K562 (cell line): ENCODE data around the gene WDR54. TPM values are rescaled to one million over a fixed set of nuclear protein-coding genes. Genes with fewer than 3 reads are reported as not detected.

Source experiments
- ARID1B ChIP-seq: fragments of 450-650 bp; IDR thresholded peaks from 2 replicates; pipeline ENCODE4 v1.6.1; 2016; ENCODE audit warnings: antibody characterized with exemption, mild to moderate bottlenecking, inconsistent platforms
- ARNT ChIP-seq, 2 experiments: fragments of 450-650 bp; IDR thresholded peaks; 2 replicates each; pipeline ENCODE4 v1.6.1; 2016; ENCODE audit warnings: mild to moderate bottlenecking in 1 of 2
- ATF7 ChIP-seq: fragments of 450-650 bp; IDR thresholded peaks from 2 replicates; pipeline ENCODE4 v1.7.1; 2014; ENCODE audit warnings: mild to moderate bottlenecking, moderate library complexity
- BCL6 ChIP-seq: fragments of 250-450 bp; sonication (Bioruptor Pico); IDR thresholded peaks from 2 replicates; pipeline ENCODE4 v1.4.0; 2020
- GTF2A2 ChIP-seq: IDR thresholded peaks from 2 replicates; pipeline ENCODE4 v1.6.1; 2016; ENCODE audit warnings: mild to moderate bottlenecking, missing genetic modification characterization, missing compliant biosample characterization
- HMGN3 ChIP-seq: IDR thresholded peaks from 2 replicates; pipeline ENCODE4 v1.6.1; 2011; ENCODE audit warnings: borderline replicate concordance, low read depth, mild to moderate bottlenecking, mixed read lengths, low read length; ENCODE audit not compliant: insufficient read length; ENCODE audit errors: extremely low read depth
- MTA1 ChIP-seq: fragments of 450-650 bp; IDR thresholded peaks from 2 replicates; pipeline ENCODE4 v1.6.1; 2017; ENCODE audit warnings: borderline replicate concordance
- MYBL2 ChIP-seq, 2 experiments: fragments of 450-650 bp in 1 of 2; sonication (generic) in 1 of 2; formaldehyde crosslinking in 1 of 2; IDR thresholded peaks; 2 replicates each; pipeline versions ENCODE4 v1.6.1 to v1.8.1; 2017 to 2022; ENCODE audit warnings: borderline replicate concordance in 1 of 2, inconsistent platforms in 1 of 2, low read depth in 1 of 2, mild to moderate bottlenecking in 1 of 2, missing genetic modification reagents in 1 of 2, moderate library complexity in 1 of 2
- NONO ChIP-seq, 2 experiments: fragments of 200-400 bp in 1 of 2; fragments of 450-650 bp in 1 of 2; formaldehyde crosslinking in 1 of 2; IDR thresholded peaks; 2 replicates each; pipeline ENCODE4 v1.6.1; 2017; ENCODE audit warnings: low read depth in 2 of 2, mild to moderate bottlenecking in 2 of 2, moderate library complexity in 2 of 2, low read length in 1 of 2
- ZKSCAN8 ChIP-seq: fragments of 200-800 bp; sonication (Bioruptor generic); IDR thresholded peaks from 2 replicates; pipeline ENCODE4 v1.6.1; 2016; ENCODE audit warnings: missing genetic modification characterization, missing compliant biosample characterization
- ZNF79 ChIP-seq: fragments of 250-450 bp; sonication (Bioruptor Pico); IDR thresholded peaks from 2 replicates; pipeline ENCODE4 v1.4.0; 2020; ENCODE audit warnings: low read depth, mild to moderate bottlenecking, moderate library complexity
- polyA plus RNA-seq, 8 experiments: library from polyadenylated mRNA; depleted of rRNA in 4 of 8; stranded (reverse) in 5 of 8; unstranded in 3 of 8; fragments of >200 nt; fragmentation: Nextera tagmentation in 2 of 8; fragmentation: Illumina TruSeq in 1 of 8; extraction: Ambion mirVana in 2 of 8; extraction: Trizol in 1 of 8; gene quantifications; 2 replicates each; pipeline versions ENCODE4 v1.2.1 to v1.2.3, GENCODE V29; 2011 to 2014; ENCODE audit warnings: inconsistent platforms in 1 of 8, missing spikeins in 1 of 8
- total RNA-seq, 7 experiments: library from RNA; depleted of rRNA in 6 of 7; stranded (reverse); fragments of >200 nt in 6 of 7; fragmentation: Illumina TruSeq in 2 of 7; extraction: Trizol in 2 of 7; gene quantifications; 2 replicates each; pipeline versions ENCODE4 v1.2.1 to v1.2.3, GENCODE V29; 2011 to 2021; ENCODE audit warnings: low replicate concordance in 1 of 7
- TF ChIP-seq, protein P1 (sequence below): fragments of 250-450 bp; sonication (Bioruptor Pico); IDR thresholded peaks from 2 replicates; pipeline ENCODE4 v1.4.0; 2020
- TF ChIP-seq, protein P2 (sequence below): fragments of 450-650 bp; IDR thresholded peaks from 2 replicates; pipeline ENCODE4 v1.6.1; 2016; ENCODE audit warnings: mild to moderate bottlenecking, moderate library complexity

WDR54 gene
- total and polyA plus RNA-seq, 9 of the 15 experiments (the other 6 are each of a cell fraction or from before 2014, with no cell fraction given), result 5.2 to 15.2 (median 7.4) TPM

DNA sequence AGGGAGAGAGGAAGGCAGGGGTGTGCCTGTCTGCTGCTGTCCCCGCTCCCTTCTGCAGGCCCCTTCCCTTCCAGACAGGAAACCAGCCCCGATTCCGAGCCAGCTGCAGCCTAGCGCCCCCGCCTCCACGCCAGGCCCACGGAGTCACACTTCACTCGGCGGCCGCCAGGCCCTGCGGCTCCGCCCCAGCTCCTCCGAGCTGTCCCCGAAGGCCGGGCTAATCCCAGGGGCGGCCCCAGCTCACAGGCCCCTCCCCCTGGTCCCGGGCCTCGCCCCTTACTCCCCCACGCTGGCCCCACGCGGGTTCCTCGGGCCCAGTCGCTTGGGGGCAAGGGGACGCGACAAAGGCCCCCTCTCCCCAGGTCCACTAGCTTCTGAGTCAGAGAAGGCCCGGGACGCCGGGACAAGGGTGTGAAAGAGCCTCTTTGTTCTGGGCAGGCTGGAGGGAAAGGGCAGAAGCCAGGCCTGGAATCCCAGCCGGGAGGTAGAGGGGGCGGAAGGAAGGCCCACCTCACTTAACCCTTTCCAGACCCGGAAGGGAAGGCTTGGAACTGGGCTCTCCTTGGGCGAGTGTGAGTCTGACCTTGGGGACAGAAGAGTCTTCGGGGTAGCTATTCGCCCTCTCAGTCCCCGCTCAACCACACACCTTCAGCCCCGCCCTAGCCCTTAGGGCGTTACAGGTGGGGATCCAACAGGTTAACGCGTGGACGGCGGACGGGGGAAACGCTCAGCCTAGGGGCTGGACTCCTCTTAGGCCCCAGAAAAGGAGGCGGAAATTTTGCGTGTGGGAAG is 19.0 kb downstream of the WDR54 start (continued):
- peak; percentile 87 for TF ChIP-seq HMGN3
- TF ChIP-seq BCL6, result no peak
- TF ChIP-seq, protein P1, sequence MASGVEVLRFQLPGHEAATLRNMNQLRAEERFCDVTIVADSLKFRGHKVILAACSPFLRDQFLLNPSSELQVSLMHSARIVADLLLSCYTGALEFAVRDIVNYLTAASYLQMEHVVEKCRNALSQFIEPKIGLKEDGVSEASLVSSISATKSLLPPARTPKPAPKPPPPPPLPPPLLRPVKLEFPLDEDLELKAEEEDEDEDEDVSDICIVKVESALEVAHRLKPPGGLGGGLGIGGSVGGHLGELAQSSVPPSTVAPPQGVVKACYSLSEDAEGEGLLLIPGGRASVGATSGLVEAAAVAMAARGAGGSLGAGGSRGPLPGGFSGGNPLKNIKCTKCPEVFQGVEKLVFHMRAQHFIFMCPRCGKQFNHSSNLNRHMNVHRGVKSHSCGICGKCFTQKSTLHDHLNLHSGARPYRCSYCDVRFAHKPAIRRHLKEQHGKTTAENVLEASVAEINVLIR (CRISPR knock-in tag), result no peak
- TF ChIP-seq ARID1B, result peak; percentile 45; the same call in 1 of the 2 replicates
- TF ChIP-seq, protein P2, sequence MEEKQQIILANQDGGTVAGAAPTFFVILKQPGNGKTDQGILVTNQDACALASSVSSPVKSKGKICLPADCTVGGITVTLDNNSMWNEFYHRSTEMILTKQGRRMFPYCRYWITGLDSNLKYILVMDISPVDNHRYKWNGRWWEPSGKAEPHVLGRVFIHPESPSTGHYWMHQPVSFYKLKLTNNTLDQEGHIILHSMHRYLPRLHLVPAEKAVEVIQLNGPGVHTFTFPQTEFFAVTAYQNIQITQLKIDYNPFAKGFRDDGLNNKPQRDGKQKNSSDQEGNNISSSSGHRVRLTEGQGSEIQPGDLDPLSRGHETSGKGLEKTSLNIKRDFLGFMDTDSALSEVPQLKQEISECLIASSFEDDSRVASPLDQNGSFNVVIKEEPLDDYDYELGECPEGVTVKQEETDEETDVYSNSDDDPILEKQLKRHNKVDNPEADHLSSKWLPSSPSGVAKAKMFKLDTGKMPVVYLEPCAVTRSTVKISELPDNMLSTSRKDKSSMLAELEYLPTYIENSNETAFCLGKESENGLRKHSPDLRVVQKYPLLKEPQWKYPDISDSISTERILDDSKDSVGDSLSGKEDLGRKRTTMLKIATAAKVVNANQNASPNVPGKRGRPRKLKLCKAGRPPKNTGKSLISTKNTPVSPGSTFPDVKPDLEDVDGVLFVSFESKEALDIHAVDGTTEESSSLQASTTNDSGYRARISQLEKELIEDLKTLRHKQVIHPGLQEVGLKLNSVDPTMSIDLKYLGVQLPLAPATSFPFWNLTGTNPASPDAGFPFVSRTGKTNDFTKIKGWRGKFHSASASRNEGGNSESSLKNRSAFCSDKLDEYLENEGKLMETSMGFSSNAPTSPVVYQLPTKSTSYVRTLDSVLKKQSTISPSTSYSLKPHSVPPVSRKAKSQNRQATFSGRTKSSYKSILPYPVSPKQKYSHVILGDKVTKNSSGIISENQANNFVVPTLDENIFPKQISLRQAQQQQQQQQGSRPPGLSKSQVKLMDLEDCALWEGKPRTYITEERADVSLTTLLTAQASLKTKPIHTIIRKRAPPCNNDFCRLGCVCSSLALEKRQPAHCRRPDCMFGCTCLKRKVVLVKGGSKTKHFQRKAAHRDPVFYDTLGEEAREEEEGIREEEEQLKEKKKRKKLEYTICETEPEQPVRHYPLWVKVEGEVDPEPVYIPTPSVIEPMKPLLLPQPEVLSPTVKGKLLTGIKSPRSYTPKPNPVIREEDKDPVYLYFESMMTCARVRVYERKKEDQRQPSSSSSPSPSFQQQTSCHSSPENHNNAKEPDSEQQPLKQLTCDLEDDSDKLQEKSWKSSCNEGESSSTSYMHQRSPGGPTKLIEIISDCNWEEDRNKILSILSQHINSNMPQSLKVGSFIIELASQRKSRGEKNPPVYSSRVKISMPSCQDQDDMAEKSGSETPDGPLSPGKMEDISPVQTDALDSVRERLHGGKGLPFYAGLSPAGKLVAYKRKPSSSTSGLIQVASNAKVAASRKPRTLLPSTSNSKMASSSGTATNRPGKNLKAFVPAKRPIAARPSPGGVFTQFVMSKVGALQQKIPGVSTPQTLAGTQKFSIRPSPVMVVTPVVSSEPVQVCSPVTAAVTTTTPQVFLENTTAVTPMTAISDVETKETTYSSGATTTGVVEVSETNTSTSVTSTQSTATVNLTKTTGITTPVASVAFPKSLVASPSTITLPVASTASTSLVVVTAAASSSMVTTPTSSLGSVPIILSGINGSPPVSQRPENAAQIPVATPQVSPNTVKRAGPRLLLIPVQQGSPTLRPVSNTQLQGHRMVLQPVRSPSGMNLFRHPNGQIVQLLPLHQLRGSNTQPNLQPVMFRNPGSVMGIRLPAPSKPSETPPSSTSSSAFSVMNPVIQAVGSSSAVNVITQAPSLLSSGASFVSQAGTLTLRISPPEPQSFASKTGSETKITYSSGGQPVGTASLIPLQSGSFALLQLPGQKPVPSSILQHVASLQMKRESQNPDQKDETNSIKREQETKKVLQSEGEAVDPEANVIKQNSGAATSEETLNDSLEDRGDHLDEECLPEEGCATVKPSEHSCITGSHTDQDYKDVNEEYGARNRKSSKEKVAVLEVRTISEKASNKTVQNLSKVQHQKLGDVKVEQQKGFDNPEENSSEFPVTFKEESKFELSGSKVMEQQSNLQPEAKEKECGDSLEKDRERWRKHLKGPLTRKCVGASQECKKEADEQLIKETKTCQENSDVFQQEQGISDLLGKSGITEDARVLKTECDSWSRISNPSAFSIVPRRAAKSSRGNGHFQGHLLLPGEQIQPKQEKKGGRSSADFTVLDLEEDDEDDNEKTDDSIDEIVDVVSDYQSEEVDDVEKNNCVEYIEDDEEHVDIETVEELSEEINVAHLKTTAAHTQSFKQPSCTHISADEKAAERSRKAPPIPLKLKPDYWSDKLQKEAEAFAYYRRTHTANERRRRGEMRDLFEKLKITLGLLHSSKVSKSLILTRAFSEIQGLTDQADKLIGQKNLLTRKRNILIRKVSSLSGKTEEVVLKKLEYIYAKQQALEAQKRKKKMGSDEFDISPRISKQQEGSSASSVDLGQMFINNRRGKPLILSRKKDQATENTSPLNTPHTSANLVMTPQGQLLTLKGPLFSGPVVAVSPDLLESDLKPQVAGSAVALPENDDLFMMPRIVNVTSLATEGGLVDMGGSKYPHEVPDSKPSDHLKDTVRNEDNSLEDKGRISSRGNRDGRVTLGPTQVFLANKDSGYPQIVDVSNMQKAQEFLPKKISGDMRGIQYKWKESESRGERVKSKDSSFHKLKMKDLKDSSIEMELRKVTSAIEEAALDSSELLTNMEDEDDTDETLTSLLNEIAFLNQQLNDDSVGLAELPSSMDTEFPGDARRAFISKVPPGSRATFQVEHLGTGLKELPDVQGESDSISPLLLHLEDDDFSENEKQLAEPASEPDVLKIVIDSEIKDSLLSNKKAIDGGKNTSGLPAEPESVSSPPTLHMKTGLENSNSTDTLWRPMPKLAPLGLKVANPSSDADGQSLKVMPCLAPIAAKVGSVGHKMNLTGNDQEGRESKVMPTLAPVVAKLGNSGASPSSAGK, result peak; percentile 81
- no peak for TF ChIP-seq ZKSCAN8 (CRISPR knock-in tag)
- TF ChIP-seq ZNF79 (CRISPR knock-in tag), result no peak
- no peak for TF ChIP-seq GTF2A2 (tag)
- TF ChIP-seq ATF7, result peak; percentile 36
- no peak for TF ChIP-seq ARNT (IDR thresholded peaks at IDR 0.05)
- peak in 1 of 2 experiments; percentile 55; a peak in 1 of 4 replicates for TF ChIP-seq NONO (IDR thresholded peaks at IDR 0.05; ENCODE audit: low read depth in 2 of 2, low read length in 1 of 2)
- no peak for TF ChIP-seq MYBL2 (IDR thresholded peaks at IDR 0.05; ENCODE audit: low read depth)
- TF ChIP-seq MYBL2 (CRISPR knock-in tag; IDR thresholded peaks at IDR 0.05; ENCODE audit: borderline replicate concordance), result no peak
- TF ChIP-seq MTA1, result no peak
